Calu3 (cell line): ENCODE measurements around the gene CCDC97. TPM values are rescaled to one million over a fixed set of nuclear protein-coding genes. Genes with fewer than 3 reads are reported as not detected.

Source experiments
- BruUV-seq: library from RNA; stranded (reverse); fragments of 400-500 nt; replicated peaks from 2 replicates; lab custom pipeline; 2021; lab: Mats Ljungman, UMichigan
- CTCF ChIA-PET: fragments of 300-600 bp; sonication (Branson Sonifier 250); formaldehyde crosslinking; loops from one replicate; lab custom pipeline; 2022; ENCODE audit warnings: antibody characterized with exemption; lab: Charles Lee
- DNase-seq: peaks from one replicate; pipeline ENCODE4 v3.0.0; 2022
- H3K27ac Mint-ChIP-seq: one replicate; pipeline ENCODE4 v1.8.0; 2022; ENCODE audit warnings: mixed read lengths; ENCODE audit not compliant: unreplicated experiment
- H3K27me3 Mint-ChIP-seq: one replicate; pipeline ENCODE4 v1.8.0; 2022; ENCODE audit warnings: mixed read lengths; ENCODE audit not compliant: unreplicated experiment
- H3K36me3 Mint-ChIP-seq: one replicate; pipeline ENCODE4 v1.8.0; 2022; ENCODE audit warnings: mild to moderate bottlenecking, moderate library complexity, mixed read lengths; ENCODE audit not compliant: insufficient read depth, unreplicated experiment
- H3K4me1 Mint-ChIP-seq: one replicate; pipeline ENCODE4 v1.8.0; 2022; ENCODE audit warnings: mild to moderate bottlenecking, low read depth, mixed read lengths; ENCODE audit not compliant: unreplicated experiment
- H3K4me3 Mint-ChIP-seq: one replicate; pipeline ENCODE4 v1.8.0; 2022; ENCODE audit warnings: mild to moderate bottlenecking, low read depth, moderate library complexity, mixed read lengths; ENCODE audit not compliant: unreplicated experiment
- H3K9me3 Mint-ChIP-seq: one replicate; pipeline ENCODE4 v1.8.0; 2022; ENCODE audit warnings: low read depth, mixed read lengths; ENCODE audit not compliant: unreplicated experiment
- CTCF ChIP-seq: fragments of 200-600 bp; IDR thresholded peaks from one replicate; pipeline ENCODE4 v1.8.0; 2022; ENCODE audit warnings: antibody characterized with exemption; ENCODE audit not compliant: unreplicated experiment
- intact Hi-C: fragments of 100-400 bp; cut with micrococcal nuclease; formaldehyde crosslinking; loops from one replicate; pipeline ENCODE4 v1.10.0; 2022; ENCODE audit not compliant: unreplicated experiment
- total RNA-seq: library from RNA; stranded (reverse); gene quantifications from 2 replicates; pipeline ENCODE4 v1.2.3, GENCODE V29; 2022

The CCDC97 gene
- total RNA-seq, 1 experiment from 2014 or later, result 45.8 TPM

- TF ChIP-seq CTCF, result no peak
- intact Hi-C loops, result no loop called here
- Mint-ChIP-seq H3K27me3 (no peaks in the 10 kb centered on the region), H3K36me3 (peaks cover 90% of the 10 kb centered on the region), H3K4me1 (peaks cover 12% of the 10 kb centered on the region), H3K4me3 (no peak overlapping the region), H3K27ac (no peak overlapping the region), H3K9me3 (no peaks in the 10 kb centered on the region)
- CTCF ChIA-PET, result no interaction called here
- BruUV-seq, result no TSS peak
- DNase-seq, result no peak
Observed at GRCh38 chr19:41295499-41295898, 14.5 kb upstream of the CCDC97 start.

GRCh38 chr19:41296433-41296871 is 13.5 kb upstream of the CCDC97 start:
- no TSS peak for BruUV-seq
- H3K36me3 Mint-ChIP-seq, result peaks cover 91% of the 10 kb centered on the region
- no peak overlapping the region for H3K4me3 Mint-ChIP-seq
- TF ChIP-seq CTCF, result no peak
- H3K4me1 Mint-ChIP-seq, result peaks cover 12% of the 10 kb centered on the region
- no peak overlapping the region for H3K27ac Mint-ChIP-seq
- no peaks in the 10 kb centered on the region for H3K9me3 Mint-ChIP-seq
- no peaks in the 10 kb centered on the region for H3K27me3 Mint-ChIP-seq
- intact Hi-C loops, result no loop called here
- CTCF ChIA-PET, result no interaction called here
- no peak for DNase-seq

- Mint-ChIP-seq H3K9me3 (no peaks in the 10 kb centered on the region), H3K27me3 (no peaks in the 10 kb centered on the region), H3K4me1 (peaks cover 12% of the 10 kb centered on the region), H3K36me3 (peaks cover 93% of the 10 kb centered on the region), H3K4me3 (no peak overlapping the region), H3K27ac (peak overlapping the region; percentile 41)
- no peak for TF ChIP-seq CTCF
- BruUV-seq, result no TSS peak
- no peak for DNase-seq
- CTCF ChIA-PET, result interaction anchor here (1.0 kb wide), 1 partner anchor 11 kb away, joined by 4 read pairs; no protein-coding TSS in a partner anchor
- intact Hi-C loops, result no loop called here
Observed at GRCh38 chr19:41297628-41298347, 12.2 kb upstream of the CCDC97 start.

- intact Hi-C loops, result no loop called here
- Mint-ChIP-seq H3K4me3 (no peak overlapping the region), H3K4me1 (peaks cover 12% of the 10 kb centered on the region), H3K27ac (peak overlapping the region; percentile 41), H3K36me3 (peaks cover 95% of the 10 kb centered on the region), H3K27me3 (no peaks in the 10 kb centered on the region), H3K9me3 (no peaks in the 10 kb centered on the region)
- BruUV-seq, result no TSS peak
- TF ChIP-seq CTCF, result no peak
- CTCF ChIA-PET, result interaction anchor here (1.0 kb wide), 1 partner anchor 10 kb away, joined by 4 read pairs; no protein-coding TSS in a partner anchor
- DNase-seq, result peak; percentile 33
Observed at GRCh38 chr19:41298348-41298964, 11.5 kb upstream of the CCDC97 start.
